ENCODE data around the gene SLC19A1. TPM values are rescaled to one million over a fixed set of nuclear protein-coding genes. Genes with fewer than 3 reads are reported as not detected.

SLC19A1 gene
- polyA plus RNA-seq, 3 donors: 25.0 to 53.0 (median 39.9) TPM

- no peaks in the 10 kb centered on the region for H3K9me3 ChIP-seq (replicated peaks in 1 of 2; ENCODE audit: control insufficient read depth in 1 of 2, insufficient read depth in 1 of 2, low read length in 2 of 2)
- intact Hi-C loops (cut with micrococcal nuclease): loop anchor here (2.0 to 10.0 kb wide), 4 partner anchors 34 to 259 kb away; partner anchors contain the start of gene PCBP3 (in 1 of the 2)
- peaks cover 6% of the 10 kb centered on the region for H3K79me2 ChIP-seq (ENCODE audit: insufficient read depth, low read length)
- Mint-ChIP-seq H3K27me3 (ENCODE audit: low read depth in 3 of 3) (peaks cover 13 to 35% (median 16%) of the 10 kb centered on the region in 3 donors), H3K27ac (no peak overlapping the region), H3K4me3 (no peak overlapping the region), H3K9me3 (peaks cover 0 to 3% (median 0%) of the 10 kb centered on the region in 7 donors), H3K4me1 (peaks cover 8% of the 10 kb centered on the region), H3K36me3 (no peaks in the 10 kb centered on the region)
- H3K4me2 ChIP-seq (replicated peaks; ENCODE audit: extremely low read depth, low read length, poor library complexity, severe bottlenecking): no peak overlapping the region
- H4K20me1 ChIP-seq (ENCODE audit: insufficient read depth, low read length): no peaks in the 10 kb centered on the region
- H3K9ac ChIP-seq (ENCODE audit: insufficient read depth, low read length, poor library complexity, severe bottlenecking): no peak overlapping the region
- 94% methylated on average over 24 of the region's 26 CpGs for WGBS (ENCODE audit: insufficient coverage)
- DNase-seq: no peak
- no peak overlapping the region for H3K4me3 ChIP-seq (replicated peaks in 1 of 3; ENCODE audit: low read depth in 2 of 3, low read length in 3 of 3)
- H3K27ac ChIP-seq (ENCODE audit: low read depth in 1 of 2, low read length in 2 of 2): no peak overlapping the region
- H3K27me3 ChIP-seq (ENCODE audit: control insufficient read depth in 2 of 2, insufficient read depth in 2 of 2, low read length in 2 of 2): peaks cover 7 to 10% of the 10 kb centered on the region in 2 donors
- no peaks in the 10 kb centered on the region for H3K36me3 ChIP-seq (replicated peaks in 1 of 2; ENCODE audit: control insufficient read depth in 1 of 2, insufficient read depth in 2 of 2, low read length in 2 of 2)
- H3K4me1 ChIP-seq (ENCODE audit: control insufficient read depth in 1 of 2, insufficient read depth in 2 of 2, low read length in 2 of 2): peaks cover 7 to 9% of the 10 kb centered on the region in 2 donors
- TF ChIP-seq, protein P1, sequence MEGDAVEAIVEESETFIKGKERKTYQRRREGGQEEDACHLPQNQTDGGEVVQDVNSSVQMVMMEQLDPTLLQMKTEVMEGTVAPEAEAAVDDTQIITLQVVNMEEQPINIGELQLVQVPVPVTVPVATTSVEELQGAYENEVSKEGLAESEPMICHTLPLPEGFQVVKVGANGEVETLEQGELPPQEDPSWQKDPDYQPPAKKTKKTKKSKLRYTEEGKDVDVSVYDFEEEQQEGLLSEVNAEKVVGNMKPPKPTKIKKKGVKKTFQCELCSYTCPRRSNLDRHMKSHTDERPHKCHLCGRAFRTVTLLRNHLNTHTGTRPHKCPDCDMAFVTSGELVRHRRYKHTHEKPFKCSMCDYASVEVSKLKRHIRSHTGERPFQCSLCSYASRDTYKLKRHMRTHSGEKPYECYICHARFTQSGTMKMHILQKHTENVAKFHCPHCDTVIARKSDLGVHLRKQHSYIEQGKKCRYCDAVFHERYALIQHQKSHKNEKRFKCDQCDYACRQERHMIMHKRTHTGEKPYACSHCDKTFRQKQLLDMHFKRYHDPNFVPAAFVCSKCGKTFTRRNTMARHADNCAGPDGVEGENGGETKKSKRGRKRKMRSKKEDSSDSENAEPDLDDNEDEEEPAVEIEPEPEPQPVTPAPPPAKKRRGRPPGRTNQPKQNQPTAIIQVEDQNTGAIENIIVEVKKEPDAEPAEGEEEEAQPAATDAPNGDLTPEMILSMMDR (IDR thresholded peaks at IDR 0.05): no peak
- H2AFZ ChIP-seq (ENCODE audit: insufficient read depth, low read depth, low read length, poor library complexity, severe bottlenecking): no peak overlapping the region
Observed at GRCh38 chr21:45558044-45558721, 15.9 kb upstream of the SLC19A1 start.

- WGBS (ENCODE audit: insufficient coverage): 97% methylated on average over 12 of the region's 14 CpGs
- TF ChIP-seq, protein P1 (IDR thresholded peaks at IDR 0.05): no peak
- no peaks in the 10 kb centered on the region for H3K36me3 ChIP-seq (replicated peaks in 1 of 2; ENCODE audit: control insufficient read depth in 1 of 2, insufficient read depth in 2 of 2, low read length in 2 of 2)
- H3K4me1 ChIP-seq (ENCODE audit: control insufficient read depth in 1 of 2, insufficient read depth in 2 of 2, low read length in 2 of 2): peaks cover 13 to 15% of the 10 kb centered on the region in 2 donors
- Mint-ChIP-seq H3K4me1 (peaks cover 13% of the 10 kb centered on the region), H3K4me3 (no peak overlapping the region), H3K36me3 (no peaks in the 10 kb centered on the region), H3K9me3 (peaks cover 0 to 3% (median 0%) of the 10 kb centered on the region in 7 donors), H3K27me3 (ENCODE audit: low read depth in 3 of 3) (peaks cover 11 to 29% (median 12%) of the 10 kb centered on the region in 3 donors), H3K27ac (no peak overlapping the region)
- no peaks in the 10 kb centered on the region for H3K9me3 ChIP-seq (replicated peaks in 1 of 2; ENCODE audit: control insufficient read depth in 1 of 2, insufficient read depth in 1 of 2, low read length in 2 of 2)
- H3K79me2 ChIP-seq (ENCODE audit: insufficient read depth, low read length): peaks cover 10% of the 10 kb centered on the region
- H3K9ac ChIP-seq (ENCODE audit: insufficient read depth, low read length, poor library complexity, severe bottlenecking): no peak overlapping the region
- no peak overlapping the region for H3K4me2 ChIP-seq (replicated peaks; ENCODE audit: extremely low read depth, low read length, poor library complexity, severe bottlenecking)
- no peaks in the 10 kb centered on the region for H4K20me1 ChIP-seq (ENCODE audit: insufficient read depth, low read length)
- intact Hi-C loops (cut with micrococcal nuclease): loop anchor here (2.0 to 10.0 kb wide), 6 partner anchors 35 to 261 kb away; partner anchors contain the start of gene PCBP3 (in 1 of the 2)
- DNase-seq: no peak
- H2AFZ ChIP-seq (ENCODE audit: insufficient read depth, low read depth, low read length, poor library complexity, severe bottlenecking): no peak overlapping the region
- H3K4me3 ChIP-seq (replicated peaks in 1 of 3; ENCODE audit: low read depth in 2 of 3, low read length in 3 of 3): no peak overlapping the region
- peaks cover 4 to 5% of the 10 kb centered on the region in 2 donors for H3K27me3 ChIP-seq (ENCODE audit: control insufficient read depth in 2 of 2, insufficient read depth in 2 of 2, low read length in 2 of 2)
- no peak overlapping the region for H3K27ac ChIP-seq (ENCODE audit: low read depth in 1 of 2, low read length in 2 of 2)
Observed at GRCh38 chr21:45557616-45558043, 15.4 kb upstream of the SLC19A1 start.
